Loucy (cell line): ENCODE measurements around the gene KIRREL1.

Experiments
- H2AFZ ChIP-seq: fragments of 200-600 bp; sonication (generic); 2 replicates; pipeline ENCODE4 v1.6.0; 2016; ENCODE audit warnings: antibody characterized with exemption, mild to moderate bottlenecking, low read length, moderate library complexity
- H3F3A ChIP-seq: fragments of 200-600 bp; 2 replicates; pipeline ENCODE4 v1.6.0; 2016; ENCODE audit warnings: antibody characterized with exemption, low read depth, mild to moderate bottlenecking
- H3K27me3 ChIP-seq: fragments of 200-600 bp; sonication (generic); 2 replicates; pipeline ENCODE4 v1.6.1; 2014; ENCODE audit warnings: low read length, mild to moderate bottlenecking; ENCODE audit not compliant: insufficient read depth, poor library complexity, severe bottlenecking
- H3K36me3 ChIP-seq: fragments of 200-600 bp; sonication (generic); 2 replicates; pipeline ENCODE4 v1.6.1; 2016; ENCODE audit warnings: low read length; ENCODE audit not compliant: insufficient read depth
- H3K4me1 ChIP-seq: fragments of 200-600 bp; sonication (generic); 2 replicates; pipeline ENCODE4 v1.5.1; 2014; ENCODE audit warnings: low read length, mild to moderate bottlenecking; ENCODE audit not compliant: insufficient read depth, poor library complexity, severe bottlenecking
- H3K4me2 ChIP-seq: fragments of 200-600 bp; sonication (generic); 2 replicates; pipeline ENCODE4 v1.6.0; 2014; ENCODE audit warnings: antibody characterized with exemption, low read length, low read depth, mild to moderate bottlenecking; ENCODE audit not compliant: poor library complexity, severe bottlenecking
- H3K4me3 ChIP-seq: fragments of 200-600 bp; sonication (generic); 2 replicates; pipeline ENCODE4 v1.5.1; 2014; ENCODE audit warnings: low read length, mild to moderate bottlenecking, mixed read lengths; ENCODE audit not compliant: poor library complexity, severe bottlenecking
- H3K79me2 ChIP-seq: fragments of 200-600 bp; sonication (generic); 2 replicates; pipeline ENCODE4 v1.6.1; 2014; ENCODE audit warnings: low read length; ENCODE audit not compliant: insufficient read depth
- H3K9ac ChIP-seq: fragments of 200-600 bp; sonication (generic); 2 replicates; pipeline ENCODE4 v1.6.0; 2014; ENCODE audit warnings: mild to moderate bottlenecking, low read depth, low read length, moderate library complexity; ENCODE audit not compliant: poor library complexity, severe bottlenecking
- H3K9me2 ChIP-seq: fragments of 200-600 bp; sonication (generic); replicated peaks from 2 replicates; pipeline ENCODE4 v1.6.1; 2016; ENCODE audit warnings: low read depth, low read length, mixed read lengths
- H3K9me3 ChIP-seq: fragments of 200-600 bp; sonication (generic); 2 replicates; pipeline ENCODE4 v1.6.1; 2014; ENCODE audit warnings: mild to moderate bottlenecking, antibody characterized with exemption, low read length, low read depth; ENCODE audit not compliant: insufficient read depth
- H4K20me1 ChIP-seq: fragments of 200-600 bp; sonication (generic); 2 replicates; pipeline ENCODE4 v1.6.0; 2014; ENCODE audit warnings: antibody characterized with exemption, low read length, mild to moderate bottlenecking; ENCODE audit not compliant: insufficient read depth, poor library complexity, severe bottlenecking
- EZH2phosphoT487 ChIP-seq: fragments of 200-600 bp; IDR thresholded peaks from 2 replicates; pipeline ENCODE4 v1.6.1; 2018; ENCODE audit warnings: antibody characterized with exemption, mild to moderate bottlenecking, moderate library complexity, borderline replicate concordance
- TF ChIP-seq, protein P1 (sequence below): fragments of 200-600 bp; sonication (generic); conservative IDR thresholded peaks from 2 replicates; pipeline ENCODE4 v1.5.1; 2014; ENCODE audit warnings: mild to moderate bottlenecking, antibody characterized with exemption, low read length

KIRREL1 gene

DNA sequence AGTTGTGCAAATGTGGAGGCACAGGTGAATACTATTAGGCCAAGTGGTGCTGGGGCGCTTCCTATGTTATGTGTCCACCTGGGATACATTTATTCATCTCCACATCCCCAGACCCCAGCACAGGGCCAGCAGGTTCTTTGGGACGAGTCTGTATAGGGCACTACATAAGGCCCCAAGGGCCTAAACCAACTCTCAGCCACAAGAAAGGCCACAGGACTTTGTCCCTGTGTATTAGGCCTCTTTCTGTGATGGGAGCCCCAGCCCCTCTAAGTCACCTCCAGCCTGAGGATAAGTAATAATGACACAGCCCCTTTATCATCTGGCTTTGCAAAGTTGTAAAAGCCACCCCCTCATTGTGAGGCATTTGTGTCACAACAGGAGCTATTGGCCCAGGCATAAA lies 108.0 kb downstream of the KIRREL1 start:
- H3K9me3 ChIP-seq: no peaks in the 10 kb centered on the region
- H3F3A ChIP-seq: no peaks in the 10 kb centered on the region
- H3K27me3 ChIP-seq: no peaks in the 10 kb centered on the region
- H3K9me2 ChIP-seq: no peaks in the 10 kb centered on the region
- no peak for TF ChIP-seq EZH2phosphoT487
- TF ChIP-seq, protein P1, sequence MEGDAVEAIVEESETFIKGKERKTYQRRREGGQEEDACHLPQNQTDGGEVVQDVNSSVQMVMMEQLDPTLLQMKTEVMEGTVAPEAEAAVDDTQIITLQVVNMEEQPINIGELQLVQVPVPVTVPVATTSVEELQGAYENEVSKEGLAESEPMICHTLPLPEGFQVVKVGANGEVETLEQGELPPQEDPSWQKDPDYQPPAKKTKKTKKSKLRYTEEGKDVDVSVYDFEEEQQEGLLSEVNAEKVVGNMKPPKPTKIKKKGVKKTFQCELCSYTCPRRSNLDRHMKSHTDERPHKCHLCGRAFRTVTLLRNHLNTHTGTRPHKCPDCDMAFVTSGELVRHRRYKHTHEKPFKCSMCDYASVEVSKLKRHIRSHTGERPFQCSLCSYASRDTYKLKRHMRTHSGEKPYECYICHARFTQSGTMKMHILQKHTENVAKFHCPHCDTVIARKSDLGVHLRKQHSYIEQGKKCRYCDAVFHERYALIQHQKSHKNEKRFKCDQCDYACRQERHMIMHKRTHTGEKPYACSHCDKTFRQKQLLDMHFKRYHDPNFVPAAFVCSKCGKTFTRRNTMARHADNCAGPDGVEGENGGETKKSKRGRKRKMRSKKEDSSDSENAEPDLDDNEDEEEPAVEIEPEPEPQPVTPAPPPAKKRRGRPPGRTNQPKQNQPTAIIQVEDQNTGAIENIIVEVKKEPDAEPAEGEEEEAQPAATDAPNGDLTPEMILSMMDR: no peak
- no peak overlapping the region for H3K4me2 ChIP-seq
- peaks cover 8% of the 10 kb centered on the region for H3K4me1 ChIP-seq
- no peaks in the 10 kb centered on the region for H4K20me1 ChIP-seq
- no peak overlapping the region for H2AFZ ChIP-seq
- H3K36me3 ChIP-seq: no peaks in the 10 kb centered on the region
- H3K4me3 ChIP-seq: no peak overlapping the region
- H3K9ac ChIP-seq: no peak overlapping the region
- H3K79me2 ChIP-seq: no peaks in the 10 kb centered on the region

DNA sequence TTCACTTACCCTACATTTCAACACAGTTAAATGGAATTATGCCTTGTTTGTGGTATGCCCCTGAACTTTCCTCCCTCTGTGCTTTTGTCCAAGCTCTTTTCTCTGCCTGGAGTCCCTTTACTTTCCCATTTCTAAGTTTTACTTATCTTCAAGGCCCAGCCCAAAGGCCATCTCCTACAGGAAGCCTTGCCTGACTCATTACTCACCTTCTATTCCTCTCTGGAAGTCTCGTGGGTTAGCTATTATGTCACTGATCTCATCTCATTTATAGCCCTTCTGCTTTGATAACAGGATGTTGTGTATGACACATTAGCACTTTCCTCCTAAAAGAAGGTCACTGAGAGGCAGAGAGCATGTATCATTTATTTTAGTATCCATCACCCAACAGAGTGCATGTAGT lies 108.5 kb downstream of the KIRREL1 start:
- no peaks in the 10 kb centered on the region for H4K20me1 ChIP-seq
- no peak for TF ChIP-seq EZH2phosphoT487
- TF ChIP-seq, protein P1: no peak
- no peaks in the 10 kb centered on the region for H3K9me3 ChIP-seq
- H3K27me3 ChIP-seq: no peaks in the 10 kb centered on the region
- H3K79me2 ChIP-seq: no peaks in the 10 kb centered on the region
- no peaks in the 10 kb centered on the region for H3F3A ChIP-seq
- H3K36me3 ChIP-seq: no peaks in the 10 kb centered on the region
- no peak overlapping the region for H3K4me3 ChIP-seq
- no peak overlapping the region for H3K9ac ChIP-seq
- peaks cover 8% of the 10 kb centered on the region for H3K4me1 ChIP-seq
- no peak overlapping the region for H3K4me2 ChIP-seq
- no peaks in the 10 kb centered on the region for H3K9me2 ChIP-seq
- H2AFZ ChIP-seq: 0 out of 2 replicates have a peak overlapping the region, but pooled peaks have one; percentile 33

DNA sequence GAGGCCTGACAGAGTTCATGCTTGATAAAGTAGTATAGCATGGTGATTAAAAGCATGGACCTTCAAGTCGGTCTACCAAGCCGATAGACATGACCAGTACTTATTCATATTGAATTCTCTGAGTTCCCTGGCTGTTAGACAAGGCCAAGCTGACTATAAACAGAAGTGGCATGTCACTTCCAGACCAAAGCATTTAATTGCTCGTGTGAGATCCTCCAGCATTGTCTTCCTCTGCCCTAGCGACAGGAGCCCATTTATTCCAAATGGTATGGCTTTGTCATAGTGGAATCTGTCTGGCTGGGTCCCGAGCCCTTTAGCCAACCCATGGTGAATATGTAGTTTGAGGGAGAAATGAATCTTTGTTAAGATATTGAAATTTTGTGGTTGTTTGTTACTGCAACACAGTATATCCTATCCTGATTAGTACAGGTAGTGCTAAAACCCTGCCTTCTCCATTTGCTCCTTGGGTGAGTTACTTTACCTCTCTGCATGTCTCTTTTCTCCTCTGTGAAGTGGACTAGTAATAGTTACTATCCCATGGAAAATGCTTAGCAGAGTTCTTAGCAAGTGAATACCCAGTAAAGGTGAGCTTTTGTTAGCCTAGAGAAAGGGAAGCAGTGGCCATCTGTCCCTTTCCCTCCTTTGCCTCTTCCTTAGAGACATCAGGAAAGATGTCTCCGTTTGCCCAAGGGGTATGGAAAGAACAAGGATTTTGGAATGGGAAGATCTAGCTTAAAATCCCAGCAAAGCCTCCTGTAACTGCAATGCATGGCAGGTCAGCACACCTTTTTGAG lies 109.6 kb downstream of the KIRREL1 start:
- Histone ChIP-seq H3K36me3 (no peaks in the 10 kb centered on the region), H3K9ac (no peak overlapping the region), H3F3A (no peaks in the 10 kb centered on the region), H3K4me2 (no peak overlapping the region), H3K9me3 (no peaks in the 10 kb centered on the region), H3K27me3 (no peaks in the 10 kb centered on the region), H2AFZ (no peak overlapping the region), H3K4me3 (no peak overlapping the region), H3K9me2 (no peaks in the 10 kb centered on the region), H3K4me1 (peaks cover 8% of the 10 kb centered on the region), H3K79me2 (no peaks in the 10 kb centered on the region), H4K20me1 (no peaks in the 10 kb centered on the region)
- TF ChIP-seq, protein P1: no peak
- TF ChIP-seq EZH2phosphoT487: no peak
